Ovary (tissue), 3 donors: ENCODE results near the gene IST1.

Source experiments
- POLR2A ChIP-seq: fragments of 450-650 bp; IDR thresholded peaks from one replicate; pipeline ENCODE4 v1.6.1; 2017; ENCODE audit warnings: antibody characterized with exemption, mild to moderate bottlenecking, moderate library complexity
- TF ChIP-seq, protein P1 (sequence below), 3 donors: fragments of 450-650 bp in 2 of 3; fragments of 200-600 bp in 1 of 3; IDR thresholded peaks; one replicate each; pipeline versions ENCODE4 v1.5.1 to v1.8.0; 2016 to 2022; ENCODE audit warnings: antibody characterized with exemption in 3 of 3, mild to moderate bottlenecking in 1 of 3
- donor health status: DM: no; HTN: no; CAD: no.

DNA sequence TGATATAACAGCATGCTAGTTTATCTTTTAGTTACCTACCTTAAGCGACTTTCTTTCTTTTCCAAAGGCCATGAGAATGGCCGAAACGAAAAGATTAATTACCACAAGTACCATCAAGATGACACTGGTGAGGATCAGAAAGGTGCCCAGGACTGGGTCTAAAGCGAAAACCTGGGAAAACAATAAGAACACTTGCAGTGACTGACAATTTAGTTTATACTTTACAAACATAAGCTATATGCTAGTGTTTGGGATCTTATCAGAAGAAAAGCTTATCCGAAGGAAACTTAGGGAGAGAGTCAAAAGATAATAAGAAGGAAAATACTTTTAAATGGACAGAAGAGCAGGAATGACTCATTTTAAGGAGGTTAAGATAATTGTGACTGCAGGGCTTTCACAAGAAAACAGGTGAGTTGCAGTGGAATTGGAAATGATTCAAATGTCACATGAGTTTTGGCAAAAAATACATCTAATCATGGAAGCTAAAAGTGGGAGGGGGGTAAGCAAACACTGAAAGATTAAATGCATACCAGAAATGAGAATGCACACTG lies 34.8 kb downstream of the IST1 start:
- TF ChIP-seq POLR2A: no peak
- TF ChIP-seq, protein P1, sequence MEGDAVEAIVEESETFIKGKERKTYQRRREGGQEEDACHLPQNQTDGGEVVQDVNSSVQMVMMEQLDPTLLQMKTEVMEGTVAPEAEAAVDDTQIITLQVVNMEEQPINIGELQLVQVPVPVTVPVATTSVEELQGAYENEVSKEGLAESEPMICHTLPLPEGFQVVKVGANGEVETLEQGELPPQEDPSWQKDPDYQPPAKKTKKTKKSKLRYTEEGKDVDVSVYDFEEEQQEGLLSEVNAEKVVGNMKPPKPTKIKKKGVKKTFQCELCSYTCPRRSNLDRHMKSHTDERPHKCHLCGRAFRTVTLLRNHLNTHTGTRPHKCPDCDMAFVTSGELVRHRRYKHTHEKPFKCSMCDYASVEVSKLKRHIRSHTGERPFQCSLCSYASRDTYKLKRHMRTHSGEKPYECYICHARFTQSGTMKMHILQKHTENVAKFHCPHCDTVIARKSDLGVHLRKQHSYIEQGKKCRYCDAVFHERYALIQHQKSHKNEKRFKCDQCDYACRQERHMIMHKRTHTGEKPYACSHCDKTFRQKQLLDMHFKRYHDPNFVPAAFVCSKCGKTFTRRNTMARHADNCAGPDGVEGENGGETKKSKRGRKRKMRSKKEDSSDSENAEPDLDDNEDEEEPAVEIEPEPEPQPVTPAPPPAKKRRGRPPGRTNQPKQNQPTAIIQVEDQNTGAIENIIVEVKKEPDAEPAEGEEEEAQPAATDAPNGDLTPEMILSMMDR (IDR thresholded peaks at IDR 0.05): no peak
